Stimulated activated CD8-positive, alpha-beta memory T cell treated with anti-CD3 and anti-CD28 coated beads, Interleukin-2, amount 100 ng/mL, for 1 hour (primary cell): Measurements from ENCODE around the gene HPCA.
A peak's percentile ranks its signal among the peaks of the same experiment; 100 is the strongest.

ENCODE experiments used
- DNase-seq, 2 donors: peaks; one replicate each; pipeline ENCODE4 v3.0.0-alpha.2; 2020; ENCODE audit warnings: low read depth in 2 of 2

HPCA gene

DNA sequence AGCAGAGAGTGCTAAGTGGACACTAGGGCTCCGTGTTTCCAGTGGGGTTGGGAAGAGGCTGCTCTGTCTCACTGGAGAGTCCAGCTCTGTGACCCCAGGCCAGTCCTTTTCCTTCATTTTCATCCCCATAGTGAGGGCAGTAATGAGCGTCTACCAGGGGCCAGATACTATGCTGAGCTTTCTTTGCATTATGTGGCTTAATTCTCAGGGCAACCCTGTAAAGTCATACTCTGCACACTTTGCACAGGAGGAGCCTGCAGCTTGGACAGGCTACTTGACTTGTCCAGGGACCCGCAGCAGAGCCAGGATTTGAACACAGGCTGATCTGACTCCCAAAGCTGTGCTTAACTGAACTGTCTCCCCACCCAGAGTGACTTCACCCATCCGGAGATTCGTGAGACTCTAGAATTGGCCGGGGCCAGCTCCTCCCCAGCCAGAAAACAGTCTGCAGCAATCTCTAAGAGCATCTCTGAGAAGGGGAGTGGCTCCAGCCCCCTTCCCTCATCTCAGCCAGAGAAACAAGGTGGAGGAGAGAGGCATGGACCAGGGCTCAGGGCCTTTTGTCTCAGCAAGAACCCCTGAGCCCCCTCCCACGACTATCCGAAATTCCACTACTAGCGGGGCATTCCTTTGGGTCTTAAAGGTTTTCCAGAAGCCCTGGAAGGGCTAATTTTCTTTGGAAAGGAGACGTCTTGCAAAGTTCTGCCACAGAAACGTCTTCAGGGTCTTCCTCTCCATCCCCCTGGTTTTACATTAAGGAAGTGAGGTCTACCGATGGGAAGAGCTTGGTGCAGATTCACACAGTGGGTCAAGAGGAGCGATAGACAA is 14.7 kb upstream of the HPCA start:
- DNase-seq = no peak

DNA sequence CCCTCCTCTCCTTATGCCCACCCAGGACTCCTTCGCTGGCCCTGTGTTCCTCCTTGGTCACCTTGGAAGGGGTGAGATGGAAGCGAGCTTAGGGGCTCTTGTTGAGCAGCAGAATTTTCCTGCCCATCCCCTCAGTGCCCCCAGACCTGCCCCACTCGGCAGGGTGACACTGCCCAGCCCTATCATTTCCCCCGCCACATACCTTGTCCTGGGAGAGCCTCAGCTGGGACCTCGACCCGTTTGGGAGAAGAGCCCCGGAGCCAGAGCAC is 14.2 kb upstream of the HPCA start:
- DNase-seq = no peak

DNA sequence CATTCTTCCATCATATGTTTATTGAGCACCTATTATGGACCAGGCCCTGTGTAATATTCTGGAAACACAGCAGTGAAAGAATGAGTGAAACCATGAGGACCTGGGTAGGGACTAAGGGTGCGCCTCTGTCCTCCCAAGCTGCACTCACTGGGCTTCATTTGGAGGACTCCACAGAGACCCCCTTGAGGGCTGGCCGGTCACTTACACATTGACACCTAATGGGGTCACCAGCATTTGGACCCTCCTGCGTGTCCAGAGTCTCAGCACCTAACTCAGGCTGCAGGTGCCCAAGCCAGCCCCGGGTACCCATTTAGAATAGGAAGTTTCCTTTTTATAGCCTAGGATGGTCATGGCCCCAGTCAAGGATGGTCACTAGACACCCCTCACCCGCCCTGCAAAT is 12.8 kb upstream of the HPCA start:
- no peak for DNase-seq

DNA sequence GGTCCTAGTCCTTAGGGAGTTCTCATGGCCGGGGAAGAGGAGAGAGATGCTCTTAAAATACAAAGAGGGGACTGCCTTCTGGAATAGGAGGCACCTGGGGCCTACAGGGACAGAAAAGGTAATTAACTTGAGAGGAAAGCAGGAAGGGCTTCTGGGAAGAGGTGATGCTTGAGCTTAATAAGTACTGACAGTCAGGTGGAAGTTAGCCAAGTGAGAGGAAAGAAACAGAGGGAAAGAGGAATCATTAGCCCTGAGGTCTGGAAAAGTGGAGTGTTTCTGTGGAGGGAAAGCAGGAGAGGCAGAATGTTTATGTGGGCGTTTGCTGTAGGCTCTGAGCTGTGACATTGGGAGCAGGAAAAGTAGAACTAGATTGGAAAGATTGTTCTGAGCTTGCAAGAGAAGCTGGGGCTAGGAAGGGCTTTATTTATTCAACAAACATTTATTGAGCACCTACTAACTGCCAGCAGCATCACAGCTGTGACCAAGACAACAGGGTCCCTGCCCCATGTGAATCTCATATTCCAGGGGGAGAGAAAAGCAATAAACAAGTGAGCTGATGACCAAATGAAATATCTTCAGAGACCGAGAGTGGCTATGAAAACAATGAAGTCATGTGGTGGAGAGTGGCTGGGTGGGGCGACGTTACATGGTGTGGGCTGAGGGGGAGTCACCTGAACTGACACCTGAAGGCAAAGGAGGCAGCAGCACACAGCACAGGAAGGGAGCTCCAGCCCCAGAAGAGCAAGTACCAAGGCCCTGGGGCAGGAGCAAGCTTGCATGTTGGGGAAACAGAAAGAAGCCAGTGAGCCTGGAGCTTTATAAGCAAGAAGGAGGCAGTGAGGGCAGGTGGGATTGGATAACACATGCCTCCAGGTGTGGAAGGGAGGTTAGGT is 11.2 kb upstream of the HPCA start:
- no peak for DNase-seq

DNA sequence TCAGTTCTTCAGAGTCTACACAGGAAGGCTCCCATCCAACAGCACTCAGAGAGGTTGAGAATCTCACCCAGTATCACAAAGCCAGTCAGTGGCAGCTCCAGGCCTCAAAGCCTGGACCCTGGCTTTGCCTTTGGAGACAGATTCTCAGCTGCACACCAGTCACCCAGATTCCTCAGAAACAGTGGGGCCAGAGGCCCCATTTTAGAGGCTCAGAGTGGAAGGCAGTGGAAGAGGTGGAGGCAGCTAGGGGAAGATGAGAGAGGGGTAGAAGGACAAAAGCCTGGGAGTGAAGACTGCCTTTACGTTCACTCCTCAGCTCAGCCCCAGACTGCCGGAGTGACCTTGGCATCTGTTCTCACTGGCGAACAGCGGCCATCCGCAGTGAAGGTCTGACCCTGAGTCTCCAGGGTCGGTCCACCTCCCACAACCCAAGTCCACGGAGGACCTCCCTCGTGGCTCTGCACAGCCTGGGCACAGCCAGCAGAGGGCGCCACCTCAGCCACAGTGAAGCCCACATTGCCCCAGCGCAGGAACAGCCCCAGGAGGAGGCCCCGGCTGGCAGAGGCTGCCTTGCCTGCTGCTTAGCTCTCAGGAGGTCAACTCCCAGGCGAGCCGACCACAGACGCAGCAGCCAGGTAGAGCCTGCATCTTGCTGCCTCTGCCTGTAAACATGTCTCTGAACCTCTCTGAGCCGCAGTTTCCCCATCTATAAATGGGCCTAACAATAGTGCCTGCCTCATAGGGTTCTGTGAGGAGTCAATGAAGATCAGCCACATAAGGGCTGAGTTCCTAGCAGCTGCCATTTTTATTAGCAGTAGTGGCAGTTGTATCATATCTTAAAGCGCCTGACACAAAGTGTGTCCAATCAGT is 9.7 kb upstream of the HPCA start:
- peak in 1 of 2 donors; percentile 40 for DNase-seq

DNA sequence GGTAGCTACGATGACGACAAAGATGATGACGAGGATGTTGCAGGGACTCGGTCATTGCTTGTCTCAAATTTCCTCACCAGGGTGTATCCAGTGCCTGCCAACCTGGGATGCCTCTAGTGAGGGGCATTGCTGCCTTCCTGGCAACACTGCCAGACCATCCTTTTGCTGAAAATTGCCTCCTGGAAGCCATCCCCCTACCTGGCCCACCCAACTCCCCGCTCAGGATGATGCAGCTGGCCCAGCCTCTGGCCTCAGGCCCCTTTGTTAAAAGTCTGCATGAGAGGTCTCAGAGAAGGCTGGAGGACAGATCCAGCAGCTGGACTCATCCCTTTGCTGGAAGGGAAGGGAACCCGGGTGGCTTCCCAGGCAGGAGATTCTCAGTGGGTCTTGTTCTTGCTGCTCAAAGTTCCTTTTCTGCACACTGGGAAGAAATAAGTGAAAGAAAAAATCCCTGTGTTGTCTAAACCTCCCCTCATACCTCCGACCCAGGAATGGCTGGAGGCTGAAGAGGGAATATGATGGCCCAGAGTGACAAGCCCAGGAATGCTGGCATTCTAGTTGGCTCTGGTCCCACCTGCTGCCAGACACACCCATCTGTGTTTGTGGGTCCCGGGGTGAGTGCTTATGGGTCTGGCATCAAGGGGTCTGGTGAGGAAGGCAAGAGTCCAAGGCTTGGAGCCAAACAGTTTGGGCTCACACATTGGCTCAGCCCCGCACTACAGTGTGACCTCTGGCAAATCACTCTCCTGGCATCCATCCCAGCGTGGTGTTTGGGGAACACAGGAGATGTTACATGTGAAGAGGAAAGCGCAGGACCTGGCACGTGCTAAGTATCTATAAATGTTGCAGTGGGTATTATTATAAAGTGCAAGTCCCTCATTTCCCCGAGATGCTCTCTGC is 8.8 kb upstream of the HPCA start:
- no peak for DNase-seq

DNA sequence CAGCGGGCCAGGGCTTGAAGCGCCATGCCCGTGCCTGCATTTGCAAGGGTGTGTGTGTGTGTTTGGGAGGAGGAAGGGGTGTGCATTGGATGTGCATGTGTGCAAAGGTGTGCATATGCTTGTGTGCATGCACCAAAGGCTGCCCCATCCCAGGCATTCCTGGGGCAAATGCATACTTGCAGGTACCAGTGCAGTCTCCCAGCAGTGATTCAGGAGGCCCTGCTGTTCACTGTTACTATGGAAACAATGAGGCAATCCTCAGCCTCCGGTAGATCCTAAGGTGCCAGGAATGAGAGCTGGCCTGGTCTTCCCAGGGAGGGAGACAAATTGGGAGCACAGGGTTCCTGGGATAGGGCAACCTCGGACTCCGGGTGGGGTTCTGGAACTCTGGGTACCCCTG is 8.1 kb upstream of the HPCA start:
- no peak for DNase-seq

DNA sequence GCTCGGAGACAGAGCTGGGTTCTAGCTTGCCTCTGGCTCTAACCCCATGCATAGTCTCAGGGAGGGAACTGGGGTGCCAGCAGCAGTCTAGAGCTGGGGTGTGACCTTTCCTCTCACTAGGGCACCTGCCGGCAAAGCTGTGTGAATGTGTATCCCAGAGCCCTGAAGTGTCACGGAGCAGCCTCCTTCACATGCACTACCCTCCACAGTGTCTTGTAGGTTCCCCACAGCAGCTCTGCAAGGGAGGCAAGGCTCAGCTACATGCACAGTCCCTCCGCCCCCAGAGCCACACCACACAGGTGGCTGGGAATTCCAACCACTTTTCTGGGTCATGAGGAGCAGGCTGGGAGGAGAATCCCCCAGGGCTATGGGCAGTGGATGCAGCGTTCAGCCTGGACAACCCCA is 7.7 kb upstream of the HPCA start:
- DNase-seq = no peak

DNA sequence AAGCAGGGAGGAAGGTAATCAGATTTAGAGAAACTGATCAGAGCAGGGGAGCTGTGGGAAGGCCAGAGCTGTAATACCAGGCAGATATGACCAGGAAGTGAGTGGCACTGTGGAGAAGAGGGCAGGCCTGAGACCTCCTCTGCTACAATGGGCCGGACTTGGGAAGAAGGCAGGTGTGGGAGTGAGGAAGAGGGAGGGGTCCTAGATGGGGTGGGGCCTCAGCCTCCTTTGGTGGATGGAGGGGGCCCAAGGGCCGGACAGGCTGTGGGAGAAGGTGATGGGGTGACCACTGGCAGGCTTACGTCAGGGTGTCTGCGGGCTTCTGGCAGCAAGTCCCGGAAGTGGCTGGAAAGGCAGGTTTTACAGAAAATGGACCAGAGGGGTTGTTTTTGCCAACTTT is 5.0 kb upstream of the HPCA start:
- no peak for DNase-seq

DNA sequence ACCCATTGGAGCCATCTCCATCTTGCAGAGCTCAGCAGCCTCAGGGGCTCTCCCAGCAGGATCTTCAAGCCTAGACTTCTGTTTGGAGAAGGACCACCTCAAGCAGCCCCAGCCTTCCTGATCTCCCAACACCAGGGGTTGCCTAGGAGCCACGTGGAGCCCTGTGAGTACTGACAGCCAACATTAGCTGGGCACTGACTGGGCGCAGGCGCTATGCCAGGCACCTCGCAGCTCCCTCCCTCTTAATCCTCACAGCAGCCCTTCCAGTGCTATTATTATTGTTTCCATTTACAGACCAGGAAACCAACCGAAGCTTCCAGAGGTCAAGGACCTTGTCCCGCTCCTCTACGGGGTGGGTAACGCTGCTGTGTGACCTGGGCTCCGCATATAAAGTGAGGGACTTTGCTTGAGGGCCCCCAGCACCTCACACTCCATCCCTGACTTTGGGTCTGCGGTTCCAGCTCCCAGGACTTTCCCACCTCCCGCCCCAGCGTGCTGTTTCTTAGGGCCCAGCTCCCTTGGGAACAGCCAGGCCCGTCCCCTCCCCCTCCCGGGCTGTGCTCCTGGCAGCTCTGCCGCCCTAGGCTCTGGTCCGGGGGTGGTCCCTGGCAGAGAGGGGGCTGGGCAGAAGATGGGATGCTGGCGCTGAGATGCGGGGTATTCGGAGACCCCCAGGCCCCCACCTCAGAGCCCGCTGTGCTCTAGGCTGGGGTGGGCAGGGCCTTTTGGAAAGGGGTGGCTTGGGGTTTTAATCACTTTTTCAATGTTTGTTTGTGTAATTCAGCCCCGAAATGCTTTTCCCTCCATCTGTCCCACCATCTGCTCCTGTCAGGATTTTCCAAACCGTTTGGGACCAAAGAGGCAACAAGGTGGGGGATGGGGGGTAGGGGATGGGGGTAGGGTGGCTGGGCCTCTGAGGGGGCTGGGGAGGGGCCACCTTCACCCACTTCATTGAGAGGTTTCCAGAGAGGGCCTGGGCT is 4.1 kb upstream of the HPCA start:
- DNase-seq = no peak

DNA sequence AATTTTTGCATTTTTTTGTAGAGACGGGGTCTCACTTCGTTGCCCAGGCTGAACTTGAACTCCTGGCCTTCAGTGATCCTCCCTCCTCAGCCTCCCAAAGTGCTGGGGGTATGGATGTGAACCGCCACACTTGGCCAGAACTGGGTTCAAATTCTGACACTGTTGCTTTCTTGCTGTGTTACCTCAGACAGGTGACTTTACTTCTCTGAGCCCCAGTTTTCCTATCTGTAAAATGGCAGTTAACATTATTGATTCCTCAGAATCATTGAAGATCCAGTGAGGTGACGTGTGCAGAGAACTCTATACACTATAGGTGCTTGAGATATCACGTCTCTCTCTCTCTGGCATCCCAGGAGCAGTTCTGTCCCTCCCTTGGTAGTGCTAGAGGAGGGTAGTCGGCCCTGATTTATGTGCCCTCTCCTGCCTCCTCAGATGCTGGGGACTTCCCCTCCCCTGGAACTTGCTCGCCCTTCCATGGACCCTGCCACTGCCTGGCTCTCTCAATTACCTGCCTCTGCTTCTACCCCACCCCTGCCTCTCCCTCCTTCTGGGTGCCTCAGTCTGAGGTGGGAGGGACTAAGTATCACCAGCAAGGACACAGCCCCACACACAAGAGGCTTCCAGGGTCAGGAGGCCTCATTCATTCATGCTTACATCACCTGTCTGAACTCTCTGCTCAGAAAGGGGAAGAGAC is 2.8 kb upstream of the HPCA start:
- DNase-seq = no peak

DNA sequence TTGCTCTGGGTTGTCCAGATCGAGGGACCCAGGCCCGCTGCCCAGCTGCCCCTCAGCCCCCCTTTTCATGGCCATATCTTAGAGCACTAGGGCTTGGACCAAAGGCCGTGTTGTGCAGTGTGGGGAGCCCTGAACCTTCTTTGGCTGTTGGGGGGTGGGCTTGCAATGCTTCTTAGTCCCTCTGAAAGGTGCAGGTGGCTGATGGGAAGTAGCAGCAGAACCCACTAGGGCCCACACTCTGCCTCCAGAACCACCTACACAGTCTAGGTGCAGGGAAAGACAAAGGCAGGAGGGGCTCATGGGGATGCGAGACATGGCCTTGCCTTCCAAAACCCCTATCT is 2.3 kb upstream of the HPCA start:
- DNase-seq = no peak

DNA sequence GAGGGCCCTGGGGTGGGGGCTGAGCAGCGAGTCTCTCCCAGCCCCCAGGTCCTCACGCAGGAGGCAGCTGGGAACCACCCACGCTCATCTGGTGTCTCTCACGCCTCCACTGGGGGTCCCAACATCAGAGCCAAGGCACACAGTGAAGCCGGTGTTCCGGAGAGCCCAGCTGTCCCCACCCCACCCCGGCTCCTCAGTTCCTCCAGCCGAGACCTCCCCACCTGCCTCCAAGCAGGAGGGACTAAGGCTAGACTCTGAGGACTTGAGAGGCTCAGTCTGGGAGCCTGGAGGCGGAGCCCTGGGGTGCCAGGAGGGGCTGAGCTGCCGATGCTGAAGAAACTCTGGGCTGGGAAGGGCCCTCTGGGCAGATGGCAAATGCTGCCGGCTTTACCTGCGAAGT is 1.6 kb upstream of the HPCA start:
- DNase-seq = no peak

DNA sequence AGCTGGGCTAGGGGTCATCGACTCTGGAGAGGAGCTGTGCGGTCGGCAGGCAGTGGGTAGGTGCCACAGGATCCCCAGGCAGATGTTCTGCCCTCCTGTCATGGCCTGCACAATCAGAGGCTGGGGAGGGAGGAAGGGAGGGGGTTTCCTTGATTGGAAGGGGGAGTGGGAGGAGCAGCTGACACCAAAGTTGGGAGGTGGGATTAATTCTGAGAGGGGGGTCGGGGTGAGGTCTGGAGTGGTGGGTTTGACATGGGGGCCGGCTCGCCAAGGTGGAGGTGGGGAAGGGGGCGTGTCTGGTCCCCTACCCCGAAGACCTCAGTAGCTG is 651 bp upstream of the HPCA start:
- DNase-seq = no peak

DNA sequence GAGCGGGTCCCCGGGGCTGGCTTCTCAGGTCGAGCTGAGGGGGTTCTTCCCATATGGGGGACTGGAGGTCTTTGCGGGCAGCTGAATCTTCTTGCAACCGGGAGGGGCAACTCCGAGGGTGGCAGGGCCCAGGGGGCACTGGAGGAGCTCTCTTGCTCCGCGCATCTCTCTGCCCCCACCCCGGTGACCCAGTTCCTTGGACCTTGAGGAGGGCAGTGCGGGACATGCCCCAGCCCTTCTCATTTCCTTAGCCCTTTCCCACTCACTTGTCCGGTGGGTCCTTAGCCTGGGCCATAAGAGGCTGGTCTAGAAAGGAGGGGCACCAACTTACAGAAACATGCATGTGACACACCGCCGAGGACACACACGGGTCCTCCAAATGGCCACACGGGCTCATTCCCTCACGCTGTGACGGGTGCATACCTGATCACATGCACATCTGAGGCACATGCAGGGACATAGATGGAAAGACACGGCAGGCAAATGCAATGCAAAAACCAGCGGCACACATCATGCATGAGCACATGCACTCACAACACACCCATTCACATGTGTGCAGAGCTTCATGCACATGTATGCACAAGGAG is 630 bp downstream of the HPCA start:
- DNase-seq = no peak

DNA sequence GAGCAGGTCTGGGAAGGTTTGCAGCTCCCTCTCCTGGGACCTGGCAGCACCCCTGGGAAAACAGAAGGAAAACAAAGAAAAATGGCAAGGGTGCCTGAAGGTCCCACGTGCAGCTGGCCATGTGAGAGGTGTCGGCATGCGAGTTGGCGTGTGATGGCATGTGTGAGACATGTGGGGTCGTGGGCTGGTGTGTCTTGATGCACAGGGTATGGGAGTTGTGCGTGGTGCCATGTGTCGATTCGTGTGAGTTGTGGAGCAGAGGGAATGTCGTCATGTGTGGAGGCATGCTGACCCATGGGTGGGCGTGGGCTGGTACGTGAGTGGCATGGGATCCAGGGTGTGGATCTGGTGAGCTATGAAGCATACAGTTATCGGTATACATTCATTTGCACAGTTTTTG is 1.3 kb downstream of the HPCA start:
- no peak for DNase-seq

DNA sequence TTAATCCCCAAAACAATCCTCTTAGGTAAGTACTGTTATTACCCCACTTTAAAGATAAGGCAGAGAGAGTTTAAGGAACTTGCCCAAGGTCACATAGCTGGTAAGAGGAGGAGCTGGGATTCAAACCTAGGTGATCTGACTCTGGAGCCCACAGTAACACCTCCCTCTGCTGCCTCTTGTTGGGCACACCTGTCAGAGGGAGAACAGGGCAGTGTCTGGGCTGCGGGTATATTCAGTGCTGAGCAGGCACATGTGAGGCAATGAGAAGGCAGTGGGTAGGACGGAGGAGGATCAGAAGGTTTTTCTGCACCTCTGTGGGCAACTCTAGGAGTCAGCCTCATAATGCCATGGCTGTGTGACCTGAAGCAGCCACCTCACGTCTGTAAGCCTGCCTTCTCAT is 1.8 kb downstream of the HPCA start:
- no peak for DNase-seq

DNA sequence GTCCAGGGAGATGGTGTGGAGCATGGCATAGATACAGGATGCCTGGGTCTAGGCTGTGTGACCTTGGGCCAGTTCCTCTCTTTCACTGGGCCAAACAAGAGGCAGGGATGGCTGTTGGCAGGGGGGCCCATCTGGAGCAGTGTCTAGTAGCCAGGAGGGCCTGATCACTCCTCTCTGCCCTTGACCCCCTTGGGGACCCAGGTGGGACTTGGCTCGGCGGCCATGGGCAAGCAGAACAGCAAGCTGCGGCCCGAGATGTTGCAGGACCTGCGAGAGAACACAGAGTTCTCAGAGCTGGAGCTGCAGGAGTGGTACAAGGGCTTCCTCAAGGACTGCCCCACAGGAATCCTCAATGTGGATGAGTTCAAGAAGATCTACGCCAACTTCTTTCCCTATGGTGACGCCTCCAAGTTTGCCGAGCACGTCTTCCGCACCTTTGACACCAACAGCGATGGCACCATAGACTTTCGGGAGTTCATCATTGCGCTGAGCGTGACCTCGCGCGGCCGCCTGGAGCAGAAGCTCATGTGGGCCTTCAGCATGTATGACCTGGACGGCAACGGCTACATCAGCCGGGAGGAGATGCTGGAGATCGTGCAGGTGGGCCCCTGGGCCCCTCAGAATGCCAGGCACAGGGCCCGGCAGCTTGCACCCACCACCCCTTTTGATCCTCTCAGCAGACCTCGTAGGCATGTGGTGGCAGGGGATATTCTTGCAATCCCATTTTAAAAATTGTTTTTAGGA is 2.6 kb downstream of the HPCA start:
- no peak for DNase-seq
